ENCODE data around the gene ERI3. TPM values are rescaled to one million over a fixed set of nuclear protein-coding genes. Genes with fewer than 3 reads are reported as not detected.

The ERI3 gene
- total and polyA plus RNA-seq, 2 of the 4 experiments (the other 2 are of a cell fraction), result 56.6 to 70.9 TPM

DNA sequence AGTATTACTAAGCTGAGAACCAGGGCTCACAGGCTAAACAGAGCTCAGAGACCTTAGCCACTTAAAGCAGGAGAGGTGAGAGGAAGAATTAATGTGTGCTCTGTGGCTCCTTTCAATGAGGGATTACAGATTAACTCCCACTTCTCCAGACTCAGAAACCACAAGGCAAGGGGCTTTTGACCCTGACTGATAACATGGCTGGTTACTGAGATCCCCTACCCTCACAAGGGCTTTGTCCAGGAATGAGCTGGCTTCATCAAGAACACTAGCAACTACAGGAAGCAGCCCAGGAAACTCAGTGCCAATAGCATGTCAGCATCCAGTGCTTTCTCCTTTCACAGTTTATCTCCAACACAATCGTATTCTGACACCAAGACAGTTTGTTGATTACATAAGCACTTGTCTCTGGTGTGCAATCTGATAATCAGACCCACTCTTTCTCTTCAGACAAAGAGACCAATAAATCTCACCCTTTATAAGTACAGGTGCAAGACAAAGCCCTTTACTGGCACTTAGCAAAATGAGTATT lies 38.8 kb downstream of the ERI3 start:
- in situ Hi-C loops (cut with MboI; ENCODE audit: low sequenced_read_pairs), result no loop called here
- H3K9ac ChIP-seq (ENCODE audit: low read depth, low read length), result no peak overlapping the region
- H2BK15ac ChIP-seq (ENCODE audit: low read depth, low read length), result no peak overlapping the region
- peaks cover 7% of the 10 kb centered on the region for H4K20me1 ChIP-seq (ENCODE audit: insufficient read depth, low read length)
- H3K36me3 ChIP-seq (ENCODE audit: control insufficient read depth, insufficient read depth, low read length), result peaks cover 38% of the 10 kb centered on the region
- intact Hi-C loops (cut with micrococcal nuclease), result loop anchor here (5.0 to 10.0 kb wide), 2 partner anchors 224 to 311 kb away; no protein-coding TSS in a partner anchor
- no peak overlapping the region for H3K18ac ChIP-seq (ENCODE audit: low read depth, low read length)
- H2BK20ac ChIP-seq (ENCODE audit: low read depth, low read length), result no peak overlapping the region
- H3K4ac ChIP-seq (ENCODE audit: low read depth, low read length), result no peak overlapping the region
- no TSS peak for BruUV-seq (replicated peaks)
- no peak overlapping the region for H2BK5ac ChIP-seq (ENCODE audit: low read depth, low read length, poor library complexity, severe bottlenecking)
- DNase-seq (no peak), ATAC-seq (ENCODE audit: low read depth) (no peak)
- no peaks in the 10 kb centered on the region for H3K9me3 ChIP-seq (ENCODE audit: control insufficient read depth, insufficient read depth, low read length)
- no peak overlapping the region for H4K8ac ChIP-seq (ENCODE audit: low read depth in 2 of 2, low read length in 2 of 2)
- H3K56ac ChIP-seq (ENCODE audit: extremely low read depth, insufficient read depth, low read length), result no peak overlapping the region
- no peak overlapping the region for H2AK9ac ChIP-seq (replicated peaks; ENCODE audit: low read depth, low read length, poor library complexity)
- H3K79me1 ChIP-seq (ENCODE audit: low read depth in 1 of 2, low read length in 2 of 2), result peaks cover 0 to 7% of the 10 kb centered on the region in 2 experiments; a peak in 3 of 4 replicates
- ChIA-PET POLR2A (ENCODE audit: unreplicated experiment) (no interaction called here), CTCF (interaction anchor here (0.8 kb wide), 1 partner anchor 279 kb away, joined by 4 read pairs; no protein-coding TSS in a partner anchor)
- no peak overlapping the region for H3K27ac ChIP-seq (ENCODE audit: insufficient read depth, low read length)
- H3K9me1 ChIP-seq (ENCODE audit: insufficient read depth, low read length), result peaks cover 5% of the 10 kb centered on the region; the same call in 1 of the 2 replicates
- no peaks in the 10 kb centered on the region for H3K27me3 ChIP-seq (ENCODE audit: control insufficient read depth, insufficient read depth, low read length)
- no peak overlapping the region for H4K5ac ChIP-seq (ENCODE audit: low read depth, low read length)
- no peak overlapping the region for H2AK5ac ChIP-seq (ENCODE audit: low read depth, low read length)
- H3K4me2 ChIP-seq (ENCODE audit: low read depth, low read length), result no peak overlapping the region
- dilution Hi-C loops (cut with HindIII; ENCODE audit: low sequenced_read_pairs, unreplicated experiment), result no loop called here
- H2BK120ac ChIP-seq (ENCODE audit: low read depth, low read length), result no peak overlapping the region
- no CpG with 5 or more reads among the region's 1 CpG for WGBS, 2 experiments (ENCODE audit: extremely low coverage in 2 of 2, insufficient read length in 1 of 2)
- no peak overlapping the region for H3K4me3 ChIP-seq (ENCODE audit: insufficient read depth, low read depth, low read length)
- TF ChIP-seq POLR2A (IDR thresholded peaks at IDR 0.05; ENCODE audit: low read depth, low read length) (no peak), MXI1 (IDR thresholded peaks at IDR 0.05; ENCODE audit: borderline replicate concordance, low read depth, low read length) (no peak), RFX5 (IDR thresholded peaks at IDR 0.05; ENCODE audit: low read depth, low read length) (no peak), MAFK (IDR thresholded peaks at IDR 0.05; ENCODE audit: low read depth, low read length) (no peak), RCOR1 (IDR thresholded peaks at IDR 0.05; ENCODE audit: insufficient replicate concordance, low read length) (no peak), FOS (IDR thresholded peaks at IDR 0.05; ENCODE audit: low read depth, low read length) (no peak), CTCF (conservative IDR thresholded peaks at IDR 0.05; ENCODE audit: low read depth, low read length) (no peak), MAZ (IDR thresholded peaks at IDR 0.05; ENCODE audit: borderline replicate concordance, low read depth, low read length) (no peak), ELK1 (IDR thresholded peaks at IDR 0.05; ENCODE audit: borderline replicate concordance, low read depth, low read length) (no peak), CHD1 (IDR thresholded peaks at IDR 0.05; ENCODE audit: low read depth, low read length) (no peak), SMC3 (IDR thresholded peaks at IDR 0.05; ENCODE audit: low read depth, low read length) (no peak), BHLHE40 (IDR thresholded peaks at IDR 0.05; ENCODE audit: low read depth, low read length) (no peak), NFE2L2 (IDR thresholded peaks at IDR 0.05; ENCODE audit: low read depth, low read length) (no peak), RAD21 (IDR thresholded peaks at IDR 0.05; ENCODE audit: low read length) (no peak)
- TF ChIP-seq, protein P1, sequence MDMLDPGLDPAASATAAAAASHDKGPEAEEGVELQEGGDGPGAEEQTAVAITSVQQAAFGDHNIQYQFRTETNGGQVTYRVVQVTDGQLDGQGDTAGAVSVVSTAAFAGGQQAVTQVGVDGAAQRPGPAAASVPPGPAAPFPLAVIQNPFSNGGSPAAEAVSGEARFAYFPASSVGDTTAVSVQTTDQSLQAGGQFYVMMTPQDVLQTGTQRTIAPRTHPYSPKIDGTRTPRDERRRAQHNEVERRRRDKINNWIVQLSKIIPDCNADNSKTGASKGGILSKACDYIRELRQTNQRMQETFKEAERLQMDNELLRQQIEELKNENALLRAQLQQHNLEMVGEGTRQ (IDR thresholded peaks at IDR 0.05; ENCODE audit: low read depth, low read length), result no peak
- no peak overlapping the region for H3K23ac ChIP-seq (ENCODE audit: low read depth, low read length)
- no peak overlapping the region for H2AFZ ChIP-seq (replicated peaks; ENCODE audit: low read length, poor library complexity)
- H4K91ac ChIP-seq (ENCODE audit: insufficient read depth, low read depth, low read length), result no peak overlapping the region
- no peak overlapping the region for H3K14ac ChIP-seq (replicated peaks; ENCODE audit: low read depth, low read length)
- no peaks in the 10 kb centered on the region for H3K4me1 ChIP-seq (ENCODE audit: control insufficient read depth, insufficient read depth, low read length)

All from IMR-90 (cell line).